Measurements from ENCODE around the gene MAST4. TPM values are rescaled to one million over a fixed set of nuclear protein-coding genes. Genes with fewer than 3 reads are reported as not detected.

Gene MAST4
- total RNA-seq, 4 donors from 2014 or later = 55.3 to 148 (median 110) TPM

- H3K36me3 ChIP-seq = no peaks in the 10 kb centered on the region
- no peak for DNase-seq
- peaks cover 0 to 4% (median 0%) of the 10 kb centered on the region in 3 donors for H3K4me1 ChIP-seq
- H3K27me3 ChIP-seq = peaks cover 0 to 3% (median 0%) of the 10 kb centered on the region in 4 donors
- TF ChIP-seq POLR2A (IDR thresholded peaks at IDR 0.05) (no peak), CTCF (IDR thresholded peaks at IDR 0.05) (no peak)
- H3K27ac ChIP-seq = no peak overlapping the region
- WGBS, 2 donors = 45 to 71% methylated on average over 3 to 6 of the region's 6 CpGs
- H3K9me3 ChIP-seq = no peaks in the 10 kb centered on the region
- intact Hi-C loops (cut with DNase I) = no loop called here
- H3K4me3 ChIP-seq = no peak overlapping the region
Measured at GRCh38 chr5:66810848-66811261, 214.7 kb downstream of the MAST4 start.

- no peak overlapping the region for H3K4me3 ChIP-seq
- no peaks in the 10 kb centered on the region for H3K9me3 ChIP-seq
- no peak for DNase-seq
- H3K27ac ChIP-seq = no peak overlapping the region
- H3K4me1 ChIP-seq = peaks cover 0 to 4% (median 0%) of the 10 kb centered on the region in 3 donors
- intact Hi-C loops (cut with DNase I) = no loop called here
- H3K27me3 ChIP-seq = peaks cover 0 to 3% (median 0%) of the 10 kb centered on the region in 4 donors
- H3K36me3 ChIP-seq = no peaks in the 10 kb centered on the region
- TF ChIP-seq CTCF (IDR thresholded peaks at IDR 0.05) (no peak), POLR2A (IDR thresholded peaks at IDR 0.05) (no peak)
- WGBS, 2 donors = 92% methylated on average over 8 of the region's 8 CpGs
Measured at GRCh38 chr5:66812291-66812690, 216.1 kb downstream of the MAST4 start.

- WGBS, 2 donors = 82 to 88% methylated on average over 1 of the region's 1 CpG
- H3K9me3 ChIP-seq = no peaks in the 10 kb centered on the region
- no peaks in the 10 kb centered on the region for H3K36me3 ChIP-seq
- no peak for DNase-seq
- no peak overlapping the region for H3K4me3 ChIP-seq
- TF ChIP-seq CTCF (IDR thresholded peaks at IDR 0.05) (no peak), POLR2A (IDR thresholded peaks at IDR 0.05) (no peak)
- intact Hi-C loops (cut with DNase I) = no loop called here
- H3K27ac ChIP-seq = no peak overlapping the region
- H3K4me1 ChIP-seq = no peaks in the 10 kb centered on the region
- H3K27me3 ChIP-seq = no peaks in the 10 kb centered on the region
Measured at GRCh38 chr5:66813306-66813705, 217.1 kb downstream of the MAST4 start.

GRCh38 chr5:66814146-66814991 lies 218.2 kb downstream of the MAST4 start:
- Histone ChIP-seq H3K36me3 (no peaks in the 10 kb centered on the region), H3K27me3 (no peaks in the 10 kb centered on the region), H3K27ac (no peak overlapping the region), H3K4me1 (no peaks in the 10 kb centered on the region), H3K4me3 (no peak overlapping the region), H3K9me3 (no peaks in the 10 kb centered on the region)
- TF ChIP-seq CTCF (IDR thresholded peaks at IDR 0.05) = peak; percentile 53 to 78 (median 71)
- no peak for TF ChIP-seq POLR2A (IDR thresholded peaks at IDR 0.05)
- intact Hi-C loops (cut with DNase I) = no loop called here
- WGBS, 2 donors = 22 to 25% methylated on average over 6 of the region's 6 CpGs
- no peak for DNase-seq

- H3K36me3 ChIP-seq = no peaks in the 10 kb centered on the region
- intact Hi-C loops (cut with DNase I) = no loop called here
- TF ChIP-seq POLR2A (IDR thresholded peaks at IDR 0.05) = no peak
Measured at GRCh38 chr5:66818304-66818934, 222.2 kb downstream of the MAST4 start.

More at GRCh38 chr5:66818304-66818934, 222.2 kb downstream of the MAST4 start:
- Histone ChIP-seq H3K27ac (no peak overlapping the region), H3K4me3 (no peak overlapping the region), H3K27me3 (no peaks in the 10 kb centered on the region), H3K4me1 (peaks cover 0 to 7% (median 4%) of the 10 kb centered on the region in 3 donors), H3K9me3 (no peaks in the 10 kb centered on the region)
- WGBS, 2 donors = 96 to 98% methylated on average over 5 of the region's 5 CpGs
- no peak for DNase-seq

Measured in esophagus squamous epithelium (tissue), 5 donors.